Pancreas (tissue), 10 donors: Measurements from ENCODE around the gene NUDT5. TPM values are rescaled to one million over a fixed set of nuclear protein-coding genes. Genes with fewer than 3 reads are reported as not detected.

ENCODE experiments used
- ATAC-seq, 4 donors: fragments of 200-7000 bp; cut with Tn5 transposase; one replicate each; pipeline versions ENCODE4 v1.8.0 to v1.9.1; 2020; ENCODE audit warnings: mild to moderate bottlenecking in 4 of 4, moderate library complexity in 4 of 4
- DNase-seq, 6 donors: peaks; one replicate each; pipeline ENCODE4 v3.0.0-alpha.2; 2020
- FAIRE-seq: peaks from 2 replicates; lab custom pipeline; 2012; peaks lifted over from hg19 to GRCh38; lab: Jason Lieb, UNC
- H3K27ac ChIP-seq, 4 donors: fragments of 200-600 bp; sonication (generic); 1 replicate in 3 of 4; 2 replicates in 1 of 4; pipeline versions ENCODE4 v1.5.0 to v1.8.0; 2020
- H3K27me3 ChIP-seq, 4 donors: fragments of 200-600 bp; one replicate each; pipeline ENCODE4 v1.8.0; 2021
- H3K36me3 ChIP-seq, 3 donors: fragments of 200-600 bp; sonication (generic) in 1 of 3; one replicate each; pipeline versions ENCODE4 v1.5.0 to v1.8.0; 2020 to 2021
- H3K4me1 ChIP-seq, 3 donors: fragments of 200-600 bp; one replicate each; pipeline ENCODE4 v1.8.0; 2021
- H3K4me3 ChIP-seq, 4 donors: fragments of 200-600 bp; sonication (generic) in 2 of 4; one replicate each; pipeline versions ENCODE4 v1.5.0 to v1.8.0; 2020 to 2021
- H3K9me3 ChIP-seq, 4 donors: fragments of 200-600 bp; one replicate each; pipeline ENCODE4 v1.8.0; 2021
- WGBS, 2 donors: extraction: QIAGEN DNeasy Blood & Tissue Kit; methylation state at CpG; one replicate each; pipeline ENCODE4 v1.1.7; 2013; 5-methylcytosine and 5-hydroxymethylcytosine counted together
- intact Hi-C, 3 donors: fragments of 100-400 bp; cut with DNase I; formaldehyde crosslinking; loops; one replicate each; pipeline versions ENCODE4 v1.11.1 to v1.14.2; 2022
- polyA plus RNA-seq, 2 donors: library from polyadenylated mRNA; stranded (reverse); fragments of 200-250 nt; gene quantifications; one replicate each; pipeline ENCODE4 v1.2.3, GENCODE V29; 2013
- total RNA-seq, 6 donors: library from RNA; stranded (reverse); fragmentation: NEBNext Ultra II Directional in 4 of 6; extraction: Animal tissue kit (Norgen Biotek cat#: 25700) in 4 of 6; gene quantifications; one replicate each; pipeline versions ENCODE4 v1.2.1 to v1.2.4, GENCODE V29; 2021 to 2023
- TF ChIP-seq, protein P1 (sequence below), 4 donors: fragments of 200-600 bp; sonication (generic) in 3 of 4; IDR thresholded peaks; one replicate each; pipeline versions ENCODE4 v1.5.0 to v1.8.0; 2021; ENCODE audit warnings: antibody characterized with exemption in 4 of 4
- donor health status: healthy with polysubstance abuse.
- donor health status: DM: no; HTN: no; CAD: no; lungs with moderate emphysema.
- donor health status: DM: no; HTN: no; CAD: no.
- donor health status: control.
- donor health status: control.
- donor health status: Bipolar disorder and iron deficiency.
- donor health status: DM: yes; HTN: yes; CAD: no.
- donor health status: DM: no; HTN: no; CAD: no.
- donor health status: DM: no; HTN: no; CAD: no.
- donor health status: DM: yes; HTN: yes; CAD: no.

Gene NUDT5
- total and polyA plus RNA-seq, 8 donors, result 9.1 to 20.0 (median 18.1) TPM

DNA sequence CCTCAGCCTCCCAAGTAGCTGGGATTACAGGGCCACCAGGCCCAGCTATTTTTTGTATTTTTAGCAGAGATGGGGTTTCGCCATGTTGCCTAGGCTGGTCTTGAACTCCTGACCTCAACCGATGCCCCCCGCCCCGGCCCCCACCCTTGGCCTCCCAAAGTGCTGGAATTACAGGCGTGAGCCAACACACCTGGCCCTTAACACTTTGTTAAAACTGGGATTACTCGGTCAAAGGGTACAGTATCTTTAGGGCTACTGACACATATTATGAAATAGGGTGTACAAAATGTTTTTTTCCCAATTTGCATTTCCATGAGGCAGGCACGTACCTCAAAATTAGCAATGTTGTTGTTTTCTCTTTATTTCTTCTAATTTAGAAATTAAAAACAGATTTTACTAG lies 11.5 kb downstream of the NUDT5 start:
- H3K9me3 ChIP-seq, result no peaks in the 10 kb centered on the region

DNA sequence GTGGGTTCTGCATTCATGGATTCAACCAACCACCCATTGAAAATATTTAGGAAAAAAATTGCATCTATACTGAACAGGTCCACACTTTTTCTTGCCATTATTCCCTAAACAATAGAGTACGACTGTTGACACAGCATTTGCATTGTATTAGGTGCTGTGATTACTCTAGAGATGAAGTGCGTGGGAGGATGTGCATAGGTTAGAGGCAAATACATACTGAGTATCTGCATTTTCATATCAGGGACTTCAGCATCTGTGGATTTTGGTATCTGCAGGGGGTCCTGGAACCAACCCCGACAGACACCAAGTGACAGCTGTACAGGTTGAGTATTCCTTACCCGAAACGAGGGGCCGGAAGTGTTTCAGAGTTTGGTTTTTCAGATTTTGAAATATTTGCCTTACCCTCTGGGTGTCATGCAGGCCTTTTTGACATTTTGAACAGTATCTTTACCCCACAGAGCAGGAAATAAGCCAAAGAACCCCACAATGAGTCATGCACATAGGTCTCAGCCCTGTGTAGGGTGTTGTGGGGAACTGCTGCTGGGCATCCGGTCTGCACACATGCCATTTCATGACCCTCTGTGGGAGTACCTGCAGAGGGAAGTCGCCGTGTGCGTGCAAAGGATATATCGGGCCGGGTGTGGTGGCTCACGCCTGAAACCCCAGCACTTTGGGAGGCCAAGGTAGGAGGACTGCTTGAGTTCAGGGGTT lies 14.5 kb downstream of the NUDT5 start:
- Histone ChIP-seq H3K27ac (no peak overlapping the region), H3K36me3 (peaks cover 0 to 29% (median 4%) of the 10 kb centered on the region in 3 donors), H3K9me3 (no peaks in the 10 kb centered on the region), H3K27me3 (no peaks in the 10 kb centered on the region), H3K4me3 (no peak overlapping the region), H3K4me1 (no peaks in the 10 kb centered on the region)
- no peak for FAIRE-seq
- DNase-seq, result no peak
- peak in 3 of 4 donors; percentile 11 to 61 (median 51) for ATAC-seq
- intact Hi-C loops, result loop anchor here in 1 of 3 donors (10.0 kb wide), 1 partner anchor 386 kb away; no protein-coding TSS in a partner anchor
- 94 to 97% methylated on average over 13 of the region's 13 CpGs for WGBS, 2 donors
- TF ChIP-seq, protein P1, sequence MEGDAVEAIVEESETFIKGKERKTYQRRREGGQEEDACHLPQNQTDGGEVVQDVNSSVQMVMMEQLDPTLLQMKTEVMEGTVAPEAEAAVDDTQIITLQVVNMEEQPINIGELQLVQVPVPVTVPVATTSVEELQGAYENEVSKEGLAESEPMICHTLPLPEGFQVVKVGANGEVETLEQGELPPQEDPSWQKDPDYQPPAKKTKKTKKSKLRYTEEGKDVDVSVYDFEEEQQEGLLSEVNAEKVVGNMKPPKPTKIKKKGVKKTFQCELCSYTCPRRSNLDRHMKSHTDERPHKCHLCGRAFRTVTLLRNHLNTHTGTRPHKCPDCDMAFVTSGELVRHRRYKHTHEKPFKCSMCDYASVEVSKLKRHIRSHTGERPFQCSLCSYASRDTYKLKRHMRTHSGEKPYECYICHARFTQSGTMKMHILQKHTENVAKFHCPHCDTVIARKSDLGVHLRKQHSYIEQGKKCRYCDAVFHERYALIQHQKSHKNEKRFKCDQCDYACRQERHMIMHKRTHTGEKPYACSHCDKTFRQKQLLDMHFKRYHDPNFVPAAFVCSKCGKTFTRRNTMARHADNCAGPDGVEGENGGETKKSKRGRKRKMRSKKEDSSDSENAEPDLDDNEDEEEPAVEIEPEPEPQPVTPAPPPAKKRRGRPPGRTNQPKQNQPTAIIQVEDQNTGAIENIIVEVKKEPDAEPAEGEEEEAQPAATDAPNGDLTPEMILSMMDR (IDR thresholded peaks at IDR 0.05), result no peak

More for the DNA sequence above, 11.5 kb downstream of the NUDT5 start:
- intact Hi-C loops, result loop anchor here in 1 of 3 donors (10.0 kb wide), 1 partner anchor 389 kb away; no protein-coding TSS in a partner anchor
- no peaks in the 10 kb centered on the region for H3K27me3 ChIP-seq
- 91 to 92% methylated on average over 7 of the region's 7 CpGs for WGBS, 2 donors
- DNase-seq (no peak), FAIRE-seq (no peak), ATAC-seq (no peak)
- peaks cover 0 to 29% (median 4%) of the 10 kb centered on the region in 3 donors for H3K36me3 ChIP-seq
- TF ChIP-seq, protein P1 (IDR thresholded peaks at IDR 0.05), result no peak
- no peaks in the 10 kb centered on the region for H3K4me1 ChIP-seq
- no peak overlapping the region for H3K27ac ChIP-seq
- no peak overlapping the region for H3K4me3 ChIP-seq

DNA sequence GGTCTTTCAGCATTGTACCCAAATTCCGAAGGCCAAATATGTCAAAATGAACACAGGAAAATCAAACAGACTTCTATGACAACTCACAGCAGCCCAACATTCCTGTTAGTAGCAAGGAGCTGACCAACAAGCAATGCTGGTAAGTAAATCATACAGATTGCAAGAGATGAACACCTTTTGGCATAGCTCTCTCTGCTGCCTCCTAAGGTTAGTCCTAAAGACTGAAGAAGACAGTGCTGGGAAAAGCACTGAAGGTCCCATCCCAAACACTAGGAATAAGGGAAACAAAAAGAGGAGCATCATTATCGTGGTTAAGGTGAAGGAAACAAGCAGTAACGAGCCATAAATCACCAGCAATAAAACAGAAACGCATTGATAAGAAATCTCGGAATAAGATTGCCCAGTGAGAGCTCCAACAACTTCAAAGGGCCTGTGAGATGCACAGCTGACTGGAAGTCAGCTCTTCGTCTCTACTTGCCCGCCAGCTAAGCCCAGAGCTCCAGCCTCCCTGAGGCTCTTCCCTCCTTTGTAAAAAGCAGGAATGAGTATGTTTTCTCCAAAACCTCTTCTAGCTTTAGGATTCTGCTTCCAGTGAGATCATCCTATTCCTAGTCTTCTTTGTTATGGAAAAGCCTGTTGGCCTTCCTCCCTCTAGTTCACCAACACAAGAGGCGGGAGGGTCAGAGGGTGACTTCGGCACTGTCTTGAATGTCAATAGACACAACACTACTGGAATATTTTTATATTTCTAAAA lies 15.3 kb downstream of the NUDT5 start:
- no peaks in the 10 kb centered on the region for H3K4me1 ChIP-seq
- WGBS, 2 donors, result 84% methylated on average over 9 of the region's 9 CpGs
- no peak overlapping the region for H3K4me3 ChIP-seq
- intact Hi-C loops, result loop anchor here in 1 of 3 donors (10.0 kb wide), 1 partner anchor 386 kb away; no protein-coding TSS in a partner anchor
- no peaks in the 10 kb centered on the region for H3K27me3 ChIP-seq
- DNase-seq (no peak), FAIRE-seq (no peak), ATAC-seq (no peak)
- no peaks in the 10 kb centered on the region for H3K9me3 ChIP-seq
- peaks cover 0 to 21% (median 4%) of the 10 kb centered on the region in 3 donors for H3K36me3 ChIP-seq
- TF ChIP-seq, protein P1 (IDR thresholded peaks at IDR 0.05), result no peak
- H3K27ac ChIP-seq, result no peak overlapping the region

DNA sequence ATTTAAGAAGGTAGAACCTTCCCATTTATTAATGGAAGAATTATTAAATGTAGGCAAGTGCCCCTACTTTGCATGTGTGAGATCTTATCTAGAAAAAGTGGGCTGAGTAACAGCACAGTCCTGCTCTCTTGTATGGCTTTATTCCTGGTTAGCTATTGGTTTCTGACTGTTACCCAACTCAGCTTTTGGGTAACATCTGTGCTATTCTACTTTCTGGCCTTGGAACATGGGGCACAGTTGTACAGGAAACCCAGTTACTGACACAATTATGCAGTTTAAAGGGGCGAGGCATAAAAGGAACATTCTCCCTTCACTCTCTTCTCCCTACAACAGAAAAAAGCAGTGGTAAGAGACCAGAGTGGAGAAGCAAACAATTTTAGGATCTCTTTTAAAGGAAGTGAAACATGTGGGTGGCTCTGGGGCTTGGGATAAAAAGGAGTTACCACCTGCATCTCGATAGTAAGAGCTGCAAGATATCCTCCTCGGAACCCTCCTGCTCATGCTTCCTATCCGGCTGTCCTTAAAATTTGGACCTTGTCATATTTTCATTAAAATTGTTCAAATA lies 16.0 kb downstream of the NUDT5 start:
- Histone ChIP-seq H3K4me3 (no peak overlapping the region), H3K36me3 (peaks cover 0 to 16% (median 0%) of the 10 kb centered on the region in 3 donors), H3K9me3 (no peaks in the 10 kb centered on the region), H3K27me3 (no peaks in the 10 kb centered on the region), H3K27ac (no peak overlapping the region), H3K4me1 (no peaks in the 10 kb centered on the region)
- no peak for ATAC-seq
- intact Hi-C loops, result loop anchor here in 1 of 3 donors (10.0 kb wide), 1 partner anchor 385 kb away; no protein-coding TSS in a partner anchor
- 85 to 96% methylated on average over 4 of the region's 4 CpGs for WGBS, 2 donors
- FAIRE-seq, result no peak
- TF ChIP-seq, protein P1 (IDR thresholded peaks at IDR 0.05), result no peak
- DNase-seq, result no peak
